IMR-90 (cell line): ENCODE data around the gene UBL7. TPM values are rescaled to one million over a fixed set of nuclear protein-coding genes. Genes with fewer than 3 reads are reported as not detected.

Source experiments
- ATAC-seq: fragments of 200-7000 bp; cut with Tn5 transposase; 2 replicates; pipeline ENCODE4 v1.9.1; 2020; ENCODE audit warnings: low read depth, mild to moderate bottlenecking, moderate library complexity
- BruUV-seq: library from RNA; stranded (reverse); fragments of 400-500 nt; replicated peaks from 2 replicates; lab custom pipeline; 2021; lab: Mats Ljungman, UMichigan
- CTCF ChIA-PET: fragments of 300-600 bp; formaldehyde crosslinking; extraction: SDS; loops from one replicate; lab custom pipeline; 2021; ENCODE audit warnings: antibody characterized with exemption; lab: Yijun Ruan, JAX
- POLR2A ChIA-PET: fragments of 300-600 bp; sonication (Branson Sonifier 250); formaldehyde crosslinking; loops from one replicate; lab custom pipeline; 2022; ENCODE audit warnings: antibody characterized with exemption; ENCODE audit not compliant: unreplicated experiment; lab: Charles Lee
- DNase-seq: peaks from one replicate; pipeline ENCODE4 v3.0.0; 2013
- H2AFZ ChIP-seq: replicated peaks from 2 replicates; pipeline ENCODE3; 2013; ENCODE audit warnings: low read length, mild to moderate bottlenecking; ENCODE audit not compliant: poor library complexity
- H2AK5ac ChIP-seq: 2 replicates; pipeline ENCODE4 v1.6.1; 2013; ENCODE audit warnings: low read depth, low read length, inconsistent platforms
- H2AK9ac ChIP-seq: replicated peaks from 2 replicates; pipeline ENCODE3; 2013; ENCODE audit warnings: mild to moderate bottlenecking, low read depth, low read length, moderate library complexity; ENCODE audit not compliant: poor library complexity
- H2BK120ac ChIP-seq: 2 replicates; pipeline ENCODE4 v1.6.1; 2013; ENCODE audit warnings: low read depth, low read length, inconsistent platforms
- H2BK15ac ChIP-seq: 3 replicates; pipeline ENCODE4 v1.6.1; 2013; ENCODE audit warnings: low read depth, low read length, inconsistent platforms
- H2BK20ac ChIP-seq: 2 replicates; pipeline ENCODE4 v1.6.1; 2013; ENCODE audit warnings: low read depth, mild to moderate bottlenecking, inconsistent platforms, low read length, moderate library complexity
- H2BK5ac ChIP-seq: 2 replicates; pipeline ENCODE4 v1.6.1; 2013; ENCODE audit warnings: mild to moderate bottlenecking, low read depth, low read length, inconsistent platforms; ENCODE audit not compliant: poor library complexity, severe bottlenecking
- H3K14ac ChIP-seq: replicated peaks from 2 replicates; pipeline ENCODE4 v1.6.1; 2013; ENCODE audit warnings: low read depth, low read length, inconsistent platforms
- H3K18ac ChIP-seq: 2 replicates; pipeline ENCODE4 v1.6.1; 2013; ENCODE audit warnings: low read depth, low read length, control low read depth
- H3K23ac ChIP-seq: 2 replicates; pipeline ENCODE4 v1.6.1; 2013; ENCODE audit warnings: low read depth, low read length, inconsistent platforms
- H3K27ac ChIP-seq: 2 replicates; pipeline ENCODE4 v1.5.1; 2013; ENCODE audit warnings: mild to moderate bottlenecking, control low read depth, low read length; ENCODE audit not compliant: insufficient read depth
- H3K27me3 ChIP-seq: 2 replicates; pipeline ENCODE4 v1.6.1; 2013; ENCODE audit warnings: low read length; ENCODE audit not compliant: control insufficient read depth, insufficient read depth
- H3K36me3 ChIP-seq: 2 replicates; pipeline ENCODE4 v1.6.1; 2013; ENCODE audit warnings: low read length, mixed read lengths; ENCODE audit not compliant: control insufficient read depth, insufficient read depth
- H3K4ac ChIP-seq: 2 replicates; pipeline ENCODE4 v1.6.1; 2013; ENCODE audit warnings: low read depth, low read length, inconsistent platforms
- H3K4me1 ChIP-seq: 2 replicates; pipeline ENCODE4 v1.6.1; 2013; ENCODE audit warnings: low read length, mixed read lengths; ENCODE audit not compliant: control insufficient read depth, insufficient read depth
- H3K4me2 ChIP-seq: 2 replicates; pipeline ENCODE4 v1.6.1; 2013; ENCODE audit warnings: low read depth, mild to moderate bottlenecking, control low read depth, low read length, moderate library complexity
- H3K4me3 ChIP-seq: 2 replicates; pipeline ENCODE4 v1.5.1; 2013; ENCODE audit warnings: low read depth, mild to moderate bottlenecking, control low read depth, low read length, moderate library complexity; ENCODE audit not compliant: insufficient read depth
- H3K56ac ChIP-seq: 2 replicates; pipeline ENCODE4 v1.6.1; 2013; ENCODE audit warnings: low read length, inconsistent platforms; ENCODE audit not compliant: insufficient read depth; ENCODE audit errors: extremely low read depth
- H3K79me1 ChIP-seq, 2 experiments: 2 replicates each; pipeline ENCODE4 v1.6.1; 2013; ENCODE audit warnings: low read length in 2 of 2, inconsistent platforms in 1 of 2, low read depth in 1 of 2
- H3K9ac ChIP-seq: 2 replicates; pipeline ENCODE4 v1.6.1; 2013; ENCODE audit warnings: low read depth, low read length, control low read depth
- H3K9me1 ChIP-seq: 2 replicates; pipeline ENCODE4 v1.6.1; 2013; ENCODE audit warnings: low read length, inconsistent platforms; ENCODE audit not compliant: insufficient read depth
- H3K9me3 ChIP-seq: 2 replicates; pipeline ENCODE4 v1.6.1; 2013; ENCODE audit warnings: low read length; ENCODE audit not compliant: control insufficient read depth, insufficient read depth
- H4K20me1 ChIP-seq: 2 replicates; pipeline ENCODE4 v1.6.1; 2013; ENCODE audit warnings: low read length, inconsistent platforms; ENCODE audit not compliant: insufficient read depth
- H4K5ac ChIP-seq: 2 replicates; pipeline ENCODE4 v1.6.1; 2013; ENCODE audit warnings: mild to moderate bottlenecking, low read depth, low read length, control low read depth
- H4K8ac ChIP-seq, 2 experiments: 2 replicates each; pipeline ENCODE4 v1.6.1; 2013; ENCODE audit warnings: low read depth in 2 of 2, low read length in 2 of 2, control low read depth in 1 of 2, inconsistent platforms in 1 of 2
- H4K91ac ChIP-seq: 2 replicates; pipeline ENCODE4 v1.6.1; 2013; ENCODE audit warnings: low read depth, low read length, inconsistent platforms; ENCODE audit not compliant: insufficient read depth
- BHLHE40 ChIP-seq: fragments of 150-350 bp; IDR thresholded peaks from 2 replicates; pipeline ENCODE4 v1.6.1; 2016; ENCODE audit warnings: mild to moderate bottlenecking, low read depth, low read length
- CEBPB ChIP-seq: IDR thresholded peaks from 2 replicates; pipeline ENCODE4 v1.6.1; 2012; ENCODE audit warnings: low read depth, low read length, improper control_type of control experiment
- CHD1 ChIP-seq: IDR thresholded peaks from 2 replicates; pipeline ENCODE4 v1.6.1; 2012; ENCODE audit warnings: low read depth, low read length, improper control_type of control experiment
- CTCF ChIP-seq: conservative IDR thresholded peaks from 2 replicates; pipeline ENCODE4 v1.5.1; 2012; ENCODE audit warnings: mild to moderate bottlenecking, low read depth, low read length, improper control_type of control experiment
- ELK1 ChIP-seq: fragments of 150-350 bp; IDR thresholded peaks from 2 replicates; pipeline ENCODE4 v1.6.1; 2016; ENCODE audit warnings: low read depth, mild to moderate bottlenecking, low read length, moderate library complexity, borderline replicate concordance
- FOS ChIP-seq: fragments of 150-350 bp; IDR thresholded peaks from 2 replicates; pipeline ENCODE4 v1.6.1; 2016; ENCODE audit warnings: low read depth, low read length
- MAFK ChIP-seq: IDR thresholded peaks from 2 replicates; pipeline ENCODE4 v1.6.1; 2012; ENCODE audit warnings: low read depth, low read length, improper control_type of control experiment
- MAZ ChIP-seq: IDR thresholded peaks from 2 replicates; pipeline ENCODE4 v1.6.1; 2012; ENCODE audit warnings: low read depth, mild to moderate bottlenecking, low read length, improper control_type of control experiment, moderate library complexity, borderline replicate concordance
- MXI1 ChIP-seq: IDR thresholded peaks from 2 replicates; pipeline ENCODE4 v1.6.1; 2012; ENCODE audit warnings: low read depth, mild to moderate bottlenecking, low read length, moderate library complexity, borderline replicate concordance
- NFE2L2 ChIP-seq: fragments of 150-350 bp; IDR thresholded peaks from 2 replicates; pipeline ENCODE4 v1.6.1; 2016; ENCODE audit warnings: low read depth, mild to moderate bottlenecking, low read length
- POLR2A ChIP-seq: IDR thresholded peaks from 2 replicates; pipeline ENCODE4 v1.6.1; 2012; ENCODE audit warnings: mild to moderate bottlenecking, low read depth, low read length
- RAD21 ChIP-seq: IDR thresholded peaks from 2 replicates; pipeline ENCODE4 v1.6.1; 2012; ENCODE audit warnings: low read length, improper control_type of control experiment
- RCOR1 ChIP-seq: IDR thresholded peaks from 2 replicates; pipeline ENCODE4 v1.6.1; 2012; ENCODE audit warnings: mild to moderate bottlenecking, low read length, improper control_type of control experiment; ENCODE audit not compliant: insufficient replicate concordance
- RFX5 ChIP-seq: IDR thresholded peaks from 2 replicates; pipeline ENCODE4 v1.8.0; 2012; ENCODE audit warnings: low read depth, mild to moderate bottlenecking, low read length, moderate library complexity
- SMC3 ChIP-seq: fragments of 150-350 bp; IDR thresholded peaks from 2 replicates; pipeline ENCODE4 v1.6.1; 2016; ENCODE audit warnings: low read depth, mild to moderate bottlenecking, antibody characterized with exemption, low read length, moderate library complexity
- USF2 ChIP-seq: fragments of 150-350 bp; IDR thresholded peaks from 2 replicates; pipeline ENCODE4 v1.6.1; 2017; ENCODE audit warnings: mild to moderate bottlenecking, antibody characterized with exemption, low read length, low read depth
- WGBS, 2 experiments: methylation state at CpG; one replicate each; pipeline versions ENCODE4 v1.1.5 to v1.1.7; 2013; ENCODE audit warnings: missing lambda C conversion rate in 2 of 2; ENCODE audit not compliant: insufficient read length in 1 of 2; ENCODE audit errors: extremely low coverage in 2 of 2; 5-methylcytosine and 5-hydroxymethylcytosine counted together
- dilution Hi-C: fragments of 300-500 bp; cut with HindIII; formaldehyde crosslinking; loops from one replicate; pipeline ENCODE4 v1.14.3; 2018; ENCODE audit warnings: low sequenced_read_pairs; ENCODE audit not compliant: unreplicated experiment
- in situ Hi-C: fragments of 300-500 bp; cut with MboI; formaldehyde crosslinking; loops from 3 replicates; pipeline ENCODE4 v1.14.3; 2019; ENCODE audit warnings: low sequenced_read_pairs, inconsistent platforms, mixed read lengths
- intact Hi-C: fragments of 100-400 bp; cut with micrococcal nuclease; formaldehyde crosslinking; loops from 2 replicates; pipeline ENCODE4 v1.10.0; 2022
- polyA plus RNA-seq, 3 experiments: library from polyadenylated mRNA; depleted of rRNA; stranded (reverse); fragments of >200 nt; gene quantifications; 2 replicates each; pipeline ENCODE4 v1.2.3, GENCODE V29; 2012; ENCODE audit warnings: low replicate concordance in 1 of 3
- total RNA-seq: library from RNA; depleted of rRNA; stranded (reverse); fragments of >200 nt; gene quantifications from 2 replicates; pipeline ENCODE4 v1.2.3, GENCODE V29; 2012

UBL7 gene
- total and polyA plus RNA-seq, 2 of the 4 experiments (the other 2 are of a cell fraction): 68.1 to 78.4 TPM

DNA sequence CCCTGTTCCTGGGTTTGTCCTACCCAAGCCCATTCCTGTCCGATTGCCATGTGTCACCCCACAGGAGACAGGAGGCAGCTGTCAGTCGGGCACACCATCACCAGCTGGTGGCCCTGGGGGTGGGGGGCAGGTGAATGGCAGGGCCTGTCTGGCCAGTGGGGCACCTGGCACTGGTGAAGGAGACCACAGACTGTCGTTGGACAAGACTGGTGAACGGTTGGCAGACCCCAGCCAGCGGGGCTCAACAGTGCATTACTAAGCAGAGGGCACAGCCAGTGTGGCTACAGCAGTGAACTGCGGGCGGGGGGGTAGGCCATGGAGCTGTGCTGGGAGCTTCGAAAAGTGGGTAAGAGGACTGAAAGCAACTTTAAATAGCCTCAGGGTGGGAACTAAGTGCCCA is 29.3 kb downstream of the UBL7 start:
- peaks cover 31% of the 10 kb centered on the region for H3K9me1 ChIP-seq
- H3K14ac ChIP-seq: 0 out of 2 replicates have a peak overlapping the region, but pooled peaks have one; percentile 7
- H4K91ac ChIP-seq: no peak overlapping the region
- no peaks in the 10 kb centered on the region for H3K27me3 ChIP-seq
- no peak overlapping the region for H4K8ac ChIP-seq
- no peak overlapping the region for H3K18ac ChIP-seq
- H3K79me1 ChIP-seq: peaks cover 8 to 74% of the 10 kb centered on the region in 2 experiments; a peak in 3 of 4 replicates
- no peak overlapping the region for H3K9ac ChIP-seq
- H2BK120ac ChIP-seq: no peak overlapping the region
- POLR2A ChIA-PET: no interaction called here
- no peak overlapping the region for H3K27ac ChIP-seq
- no peaks in the 10 kb centered on the region for H3K36me3 ChIP-seq
- intact Hi-C loops (no loop called here), dilution Hi-C loops (no loop called here), in situ Hi-C loops (no loop called here)
- H2BK20ac ChIP-seq: no peak overlapping the region
- H3K4ac ChIP-seq: 0 out of 2 replicates have a peak overlapping the region, but pooled peaks have one; percentile 15
- CTCF ChIA-PET: interaction anchor here (0.7 to 1.5 kb wide), 2 partner anchors 30 to 49 kb away, joined by 4 to 5 read pairs; partner anchors contain the start of gene UBL7
- H2AK5ac ChIP-seq: no peak overlapping the region
- H2BK5ac ChIP-seq: no peak overlapping the region
- WGBS, 2 experiments: 74% methylated on average over 5 of the region's 8 CpGs; no CpG with 5 or more reads in 1 of the 2 experiments
- no peaks in the 10 kb centered on the region for H3K9me3 ChIP-seq
- H3K56ac ChIP-seq: no peak overlapping the region
- H2BK15ac ChIP-seq: no peak overlapping the region
- no peak overlapping the region for H3K4me3 ChIP-seq
- H2AK9ac ChIP-seq: peak overlapping the region; percentile 21
- no peak overlapping the region for H4K5ac ChIP-seq
- no peak for ATAC-seq
- H3K23ac ChIP-seq: no peak overlapping the region
- peaks cover 20% of the 10 kb centered on the region for H3K4me1 ChIP-seq
- peak overlapping the region; percentile 74; the same call in 1 of the 2 replicates for H3K4me2 ChIP-seq
- no TSS peak for BruUV-seq
- no peak for TF ChIP-seq NFE2L2
- no peak for TF ChIP-seq MXI1
- no peak for TF ChIP-seq RCOR1
- no peak for TF ChIP-seq BHLHE40
- no peak for TF ChIP-seq CTCF
- no peak for TF ChIP-seq POLR2A
- no peak for TF ChIP-seq SMC3
- no peak for TF ChIP-seq RAD21
- TF ChIP-seq MAFK: no peak
- TF ChIP-seq CEBPB: no peak
- TF ChIP-seq MAZ: no peak
- no peak for TF ChIP-seq FOS
- TF ChIP-seq RFX5: no peak
- TF ChIP-seq CHD1: no peak
- no peak for TF ChIP-seq USF2
- TF ChIP-seq ELK1: no peak
- H4K20me1 ChIP-seq: peaks cover 49% of the 10 kb centered on the region
- DNase-seq: no peak
- no peak overlapping the region for H2AFZ ChIP-seq
